WTC11 (cell line): Measurements from ENCODE around the gene SPATA19.

ENCODE experiments used
- ATF2 ChIP-seq: sonication (generic); formaldehyde crosslinking; IDR thresholded peaks from 2 replicates; pipeline ENCODE4 v1.8.1; 2022; ENCODE audit warnings: low read depth, missing genetic modification reagents, borderline replicate concordance
- CTCF ChIP-seq: fragments of 200-600 bp; IDR thresholded peaks from 2 replicates; pipeline ENCODE4 v1.8.0; 2022; ENCODE audit warnings: antibody characterized with exemption

- TF ChIP-seq CTCF (no peak), ATF2 (CRISPR knock-in tag) (no peak)
These were observed 18.4 kb downstream of the SPATA19 start for GRCh38 chr11:133826866-133827265.
